Left cardiac atrium (tissue), 4 donors: ENCODE results near the gene MOB3A. TPM values are rescaled to one million over a fixed set of nuclear protein-coding genes. Genes with fewer than 3 reads are reported as not detected.
A peak's percentile ranks its signal among the peaks of the same experiment; 100 is the strongest.

Source experiments
- ATAC-seq, 2 donors: fragments of 200-7000 bp; cut with Tn5 transposase; one replicate each; pipeline ENCODE4 v1.9.1; 2020; ENCODE audit warnings: mild to moderate bottlenecking in 2 of 2, moderate library complexity in 2 of 2
- DNase-seq: peaks from one replicate; pipeline ENCODE4 v3.0.0-alpha.2; 2020
- intact Hi-C, 2 donors: fragments of 100-400 bp; cut with DNase I; formaldehyde crosslinking; loops; one replicate each; pipeline versions ENCODE4 v1.14.1 to v1.15.1; 2022 to 2023
- total RNA-seq, 2 donors: library from RNA; stranded (reverse); fragmentation: NEBNext Ultra II Directional; extraction: Animal tissue kit (Norgen Biotek cat#: 25700); gene quantifications; one replicate each; pipeline ENCODE4 v1.2.1, GENCODE V29; 2021
- donor health status: DM: no; HTN: yes; CAD: no.
- donor health status: DM: no; HTN: yes; CAD: no; lungs with severe emphysema.
- donor health status: DM: yes; HTN: yes; CAD: no.
- donor health status: Dilated cardiomyopathy.

Gene MOB3A
- total RNA-seq, 2 donors from 2014 or later, result 24.9 to 28.6 TPM

- peak in 1 of 2 donors; percentile 45 for ATAC-seq
- DNase-seq, result no peak
- intact Hi-C loops, result no loop called here
These were observed 68.8 kb downstream of the MOB3A start for GRCh38 chr19:2027361-2027760.

- DNase-seq, result no peak
- intact Hi-C loops, result no loop called here
- no peak for ATAC-seq
These were observed 69.4 kb downstream of the MOB3A start for GRCh38 chr19:2026770-2027169.

GRCh38 chr19:2022289-2022688, 73.8 kb downstream of the MOB3A start:
- intact Hi-C loops, result loop anchor here in 1 of 2 donors (5.0 kb wide), 1 partner anchor 45 kb away; no protein-coding TSS in a partner anchor
- ATAC-seq, result no peak

GRCh38 chr19:2021453-2022140, 74.5 kb downstream of the MOB3A start:
- DNase-seq (no peak), ATAC-seq (no peak)
- intact Hi-C loops, result loop anchor here in 1 of 2 donors (5.0 kb wide), 1 partner anchor 46 kb away; no protein-coding TSS in a partner anchor

More at GRCh38 chr19:2022289-2022688, 73.8 kb downstream of the MOB3A start:
- DNase-seq, result no peak

Other genes starting within 250 kb of the MOB3A start
- gene REXO1, start 247.8 kb downstream of the MOB3A start, total RNA-seq, result 10 to 100 TPM; 14.8 to 22.3 TPM
- 10 to 100 TPM in 1 of 2 donors, 1 to 10 TPM in 1; 9.9 to 12.9 TPM for gene KLF16, start 232.7 kb downstream of the MOB3A start, total RNA-seq
- 10 to 100 TPM; 60.8 to 66.1 TPM for gene ABHD17A, start 210.8 kb downstream of the MOB3A start, total RNA-seq
- gene ADAT3, start 190.9 kb downstream of the MOB3A start, total RNA-seq, result 1 to 10 TPM; 2.3 to 3.0 TPM
- gene SCAMP4, start 190.9 kb downstream of the MOB3A start, total RNA-seq, result 10 to 100 TPM; 21.4 to 22.8 TPM
- 10 to 100 TPM; 28.0 to 34.6 TPM for gene CSNK1G2, start 155.2 kb downstream of the MOB3A start, total RNA-seq
- 10 to 100 TPM; 51.4 to 54.3 TPM for gene BTBD2, start 80.6 kb downstream of the MOB3A start, total RNA-seq
- 100 to 1,000 TPM; 127 to 174 TPM for gene MKNK2, start 45.1 kb downstream of the MOB3A start, total RNA-seq
- 1 to 10 TPM in 1 of 2 donors, under 1 TPM in 1; 0.89 to 2.3 TPM for gene IZUMO4, start 589 bp upstream of the MOB3A start, total RNA-seq
- 100 to 1,000 TPM in 1 of 2 donors, 10 to 100 TPM in 1; 80.6 to 128 TPM for gene AP3D1, start 55.2 kb upstream of the MOB3A start, total RNA-seq
- gene DOT1L, start 67.6 kb upstream of the MOB3A start, total RNA-seq, result 10 to 100 TPM in 1 of 2 donors, 1 to 10 TPM in 1; 9.8 to 16.2 TPM
- gene PLEKHJ1, start 140.0 kb upstream of the MOB3A start, total RNA-seq, result 10 to 100 TPM; 45.2 to 45.7 TPM
- gene SF3A2, start 140.5 kb upstream of the MOB3A start, total RNA-seq, result 10 to 100 TPM; 28.8 to 34.4 TPM
- gene AMH, start 153.0 kb upstream of the MOB3A start, total RNA-seq, result 1 to 10 TPM in 1 of 2 donors, under 1 TPM in 1; 0.80 to 1.6 TPM
- under 1 TPM in 1 of 2 donors, not detected in 1; 0.27 TPM for gene JSRP1, start 160.1 kb upstream of the MOB3A start, total RNA-seq
- 1 to 10 TPM; 1.0 to 2.3 TPM for gene PEAK3, start 185.8 kb upstream of the MOB3A start, total RNA-seq
- gene LINGO3, start 211.8 kb upstream of the MOB3A start, total RNA-seq, result not detected
- 10 to 100 TPM; 43.6 to 47.7 TPM for gene LSM7, start 232.3 kb upstream of the MOB3A start, total RNA-seq
- 10 to 100 TPM; 22.9 to 33.7 TPM for gene SPPL2B, start 232.4 kb upstream of the MOB3A start, total RNA-seq